OCI-LY1 (cell line): ENCODE measurements around the gene C13orf42.

ENCODE experiments used
- H2AFZ ChIP-seq: fragments of 200-600 bp; sonication (generic), shearing (Covaris generic); 2 replicates; pipeline ENCODE4 v1.6.0; 2014; ENCODE audit warnings: antibody characterized with exemption, mild to moderate bottlenecking, low read length
- H3F3A ChIP-seq: fragments of 200-600 bp; sonication (generic), shearing (Covaris generic); 2 replicates; pipeline ENCODE4 v1.6.0; 2014; ENCODE audit warnings: mild to moderate bottlenecking, antibody characterized with exemption, low read length, moderate library complexity; ENCODE audit not compliant: insufficient read depth
- H3K27ac ChIP-seq: fragments of 200-600 bp; sonication (generic); 2 replicates; pipeline ENCODE4 v1.5.1; 2014; ENCODE audit warnings: low read length, mixed run types, mild to moderate bottlenecking, low read depth; ENCODE audit not compliant: poor library complexity, severe bottlenecking
- H3K27me3 ChIP-seq: fragments of 200-600 bp; sonication (generic); 2 replicates; pipeline ENCODE4 v1.6.0; 2014; ENCODE audit warnings: antibody characterized with exemption, mild to moderate bottlenecking, low read length, moderate library complexity; ENCODE audit not compliant: insufficient read depth
- H3K36me3 ChIP-seq: fragments of 200-600 bp; sonication (generic); 2 replicates; pipeline ENCODE4 v1.6.1; 2014; ENCODE audit warnings: mild to moderate bottlenecking, antibody characterized with exemption, low read length, moderate library complexity, mixed read lengths; ENCODE audit not compliant: insufficient read depth
- H3K4me1 ChIP-seq: fragments of 200-600 bp; sonication (generic); 2 replicates; pipeline ENCODE4 v1.5.1; 2014; ENCODE audit warnings: mild to moderate bottlenecking, low read length, moderate library complexity; ENCODE audit not compliant: insufficient read depth, severe bottlenecking
- H3K4me2 ChIP-seq: fragments of 200-600 bp; sonication (generic), shearing (Covaris generic); 2 replicates; pipeline ENCODE4 v1.6.1; 2014; ENCODE audit warnings: low read length
- H3K4me3 ChIP-seq: fragments of 200-600 bp; sonication (generic); 2 replicates; pipeline ENCODE4 v1.5.1; 2014; ENCODE audit warnings: low read length, low read depth, mild to moderate bottlenecking, mixed read lengths; ENCODE audit not compliant: poor library complexity, severe bottlenecking
- H3K79me2 ChIP-seq: fragments of 200-600 bp; shearing (Covaris generic); 2 replicates; pipeline ENCODE4 v1.6.1; 2016; ENCODE audit warnings: mixed run types, low read length, mixed read lengths; ENCODE audit not compliant: insufficient read depth
- H3K9ac ChIP-seq: fragments of 200-600 bp; sonication (generic), shearing (Covaris generic); 2 replicates; pipeline ENCODE4 v1.6.1; 2014; ENCODE audit warnings: mild to moderate bottlenecking, low read length, mixed read lengths
- H3K9me2 ChIP-seq: fragments of 200-600 bp; sonication (generic), shearing (Covaris generic); 2 replicates; pipeline ENCODE4 v1.6.1; 2014; ENCODE audit warnings: low read depth, mild to moderate bottlenecking, low read length, mixed read lengths
- H3K9me3 ChIP-seq: fragments of 200-600 bp; shearing (Covaris generic); 2 replicates; pipeline ENCODE4 v1.6.1; 2014; ENCODE audit warnings: low read length, mixed read lengths
- H4K20me1 ChIP-seq: fragments of 200-600 bp; sonication (generic), shearing (Covaris generic); 2 replicates; pipeline ENCODE4 v1.6.0; 2016; ENCODE audit warnings: mild to moderate bottlenecking, low read length; ENCODE audit not compliant: insufficient read depth
- CTCF ChIP-seq: fragments of 200-600 bp; sonication (generic), shearing (Covaris generic); IDR thresholded peaks from 2 replicates; pipeline ENCODE4 v1.5.1; 2017; ENCODE audit warnings: mild to moderate bottlenecking, antibody characterized with exemption, low read length, moderate library complexity, mixed read lengths
- EZH2 ChIP-seq: fragments of 200-600 bp; sonication (generic), shearing (Covaris generic); IDR thresholded peaks from 2 replicates; pipeline ENCODE4 v1.8.0; 2017; ENCODE audit warnings: borderline replicate concordance, mixed run types, mild to moderate bottlenecking, antibody characterized with exemption, low read length, moderate library complexity, mixed read lengths

C13orf42 gene

GRCh38 chr13:51147732-51148131 is 36.7 kb upstream of the C13orf42 start:
- Histone ChIP-seq H3K4me2 (no peak overlapping the region), H3K79me2 (no peaks in the 10 kb centered on the region), H3K4me3 (no peak overlapping the region), H3F3A (no peaks in the 10 kb centered on the region), H2AFZ (no peak overlapping the region), H4K20me1 (no peaks in the 10 kb centered on the region), H3K36me3 (no peaks in the 10 kb centered on the region), H3K27ac (no peak overlapping the region), H3K27me3 (0 out of 2 replicates have a peak, but pooled peaks cover 8% of the 10 kb centered on the region), H3K9ac (no peak overlapping the region), H3K9me2 (no peaks in the 10 kb centered on the region), H3K9me3 (0 out of 2 replicates have a peak, but pooled peaks cover 3% of the 10 kb centered on the region), H3K4me1 (no peaks in the 10 kb centered on the region)
- no peak for TF ChIP-seq EZH2
- no peak for TF ChIP-seq CTCF

- Histone ChIP-seq H3F3A (no peaks in the 10 kb centered on the region), H3K27me3 (0 out of 2 replicates have a peak, but pooled peaks cover 8% of the 10 kb centered on the region), H3K79me2 (no peaks in the 10 kb centered on the region), H3K4me3 (no peak overlapping the region), H3K4me2 (no peak overlapping the region), H3K27ac (no peak overlapping the region), H3K9ac (no peak overlapping the region), H3K4me1 (no peaks in the 10 kb centered on the region), H3K9me3 (0 out of 2 replicates have a peak, but pooled peaks cover 3% of the 10 kb centered on the region), H4K20me1 (no peaks in the 10 kb centered on the region), H2AFZ (no peak overlapping the region), H3K36me3 (no peaks in the 10 kb centered on the region), H3K9me2 (no peaks in the 10 kb centered on the region)
- TF ChIP-seq CTCF = no peak
- TF ChIP-seq EZH2 = no peak
Measured at GRCh38 chr13:51146667-51147066, 35.6 kb upstream of the C13orf42 start.

GRCh38 chr13:51137250-51137649 is 26.2 kb upstream of the C13orf42 start:
- no peak overlapping the region for H3K4me3 ChIP-seq

More at GRCh38 chr13:51137250-51137649, 26.2 kb upstream of the C13orf42 start:
- Histone ChIP-seq H3K36me3 (no peaks in the 10 kb centered on the region), H3K27ac (no peak overlapping the region), H3K9me2 (no peaks in the 10 kb centered on the region), H3F3A (no peaks in the 10 kb centered on the region), H3K9ac (no peak overlapping the region), H3K27me3 (no peaks in the 10 kb centered on the region), H3K79me2 (no peaks in the 10 kb centered on the region), H3K4me2 (no peak overlapping the region), H4K20me1 (no peaks in the 10 kb centered on the region), H2AFZ (no peak overlapping the region), H3K4me1 (peaks cover 4% of the 10 kb centered on the region), H3K9me3 (no peaks in the 10 kb centered on the region)
- TF ChIP-seq CTCF (no peak), EZH2 (no peak)
